IPS-18c (cell line): ENCODE results near the gene FGF14.

Experiments used
- H3K4me3 ChIP-seq: 2 replicates; pipeline ENCODE4 v1.7.0; 2013; ENCODE audit warnings: low read depth, mild to moderate bottlenecking, low read length, moderate library complexity; ENCODE audit not compliant: insufficient read depth
- H3K9me3 ChIP-seq: one replicate; pipeline ENCODE4 v1.6.1; 2013; ENCODE audit warnings: mild to moderate bottlenecking, low read length, moderate library complexity; ENCODE audit not compliant: control insufficient read depth, insufficient read depth

Gene FGF14

DNA sequence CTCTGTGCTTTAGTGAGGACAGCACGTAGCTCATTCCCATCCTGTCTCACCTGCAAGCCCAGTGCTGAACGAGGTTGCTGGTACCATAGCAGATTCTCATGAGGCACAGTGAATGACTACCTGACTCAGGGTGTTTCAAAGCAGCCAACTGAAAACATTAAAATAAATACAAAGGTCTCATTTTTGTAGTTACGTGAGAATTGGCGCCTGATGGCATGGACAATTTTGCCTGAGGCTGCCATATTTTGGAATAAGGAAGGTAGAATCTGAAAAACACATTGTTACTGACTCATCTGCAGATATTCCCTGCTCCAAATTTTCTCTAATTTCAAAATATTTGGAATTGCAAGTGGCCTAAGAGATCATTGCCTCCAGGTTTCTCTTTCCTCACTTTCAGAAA lies 429.7 kb downstream of the FGF14 start:
- H3K4me3 ChIP-seq, result no peak overlapping the region
- H3K9me3 ChIP-seq, result no peaks in the 10 kb centered on the region

DNA sequence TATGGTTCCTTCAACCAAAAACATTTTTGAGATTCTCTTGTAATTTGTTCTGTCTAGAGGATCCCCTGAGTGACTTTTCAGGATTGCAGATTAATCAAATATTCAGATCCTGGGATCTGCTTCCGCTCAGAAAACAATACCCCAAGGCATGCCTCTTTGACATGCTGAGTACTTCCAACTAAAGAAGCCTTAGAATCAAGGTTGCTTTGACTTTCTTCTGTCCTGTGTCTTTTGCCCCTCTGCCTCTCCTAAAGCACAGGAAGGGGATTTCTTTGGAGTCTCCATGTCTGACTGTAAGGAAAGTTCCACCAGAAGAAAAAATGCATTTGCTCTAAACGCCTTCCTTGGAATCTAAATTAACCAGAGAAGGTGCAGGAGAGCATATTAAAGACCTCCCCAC lies 431.5 kb downstream of the FGF14 start:
- H3K9me3 ChIP-seq, result no peaks in the 10 kb centered on the region
- H3K4me3 ChIP-seq, result no peak overlapping the region

DNA sequence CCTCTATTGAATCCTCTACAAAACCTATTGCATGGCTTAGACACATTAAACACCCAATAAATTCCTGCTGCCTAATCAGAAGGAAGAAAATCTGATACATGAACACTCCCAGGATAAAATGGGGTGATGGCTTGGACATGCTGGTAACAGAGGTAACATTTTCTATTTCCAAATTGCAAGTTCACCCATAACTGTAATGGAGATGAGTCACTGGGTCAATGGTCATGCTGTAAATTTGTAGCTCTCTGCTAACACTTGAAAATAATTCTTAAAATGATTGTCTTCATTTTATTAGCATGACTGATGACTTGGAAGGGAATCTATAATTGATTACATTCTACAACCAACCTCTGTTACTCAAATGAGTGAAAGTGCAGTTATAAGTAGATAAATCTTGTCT lies 434.1 kb downstream of the FGF14 start:
- Histone ChIP-seq H3K9me3 (no peaks in the 10 kb centered on the region), H3K4me3 (no peak overlapping the region)

DNA sequence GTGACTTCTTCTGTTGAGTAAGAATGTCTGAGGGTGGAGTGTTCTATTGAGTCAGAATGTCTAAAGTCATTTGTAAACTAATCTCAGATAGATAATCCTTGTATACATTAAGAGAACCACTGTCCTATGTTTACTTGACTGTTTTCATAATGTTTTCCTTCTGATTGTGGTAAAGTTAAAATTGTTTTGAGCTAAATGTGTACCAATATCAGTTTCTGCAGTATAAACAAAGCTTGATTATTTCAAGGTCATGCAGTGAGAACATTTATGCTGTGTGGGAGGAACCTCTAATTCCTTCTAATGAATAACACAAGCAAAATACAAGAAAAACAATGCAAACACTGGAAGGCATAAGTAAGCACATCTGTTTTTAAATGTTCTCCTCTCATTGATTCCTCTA lies 434.6 kb downstream of the FGF14 start:
- Histone ChIP-seq H3K9me3 (no peaks in the 10 kb centered on the region), H3K4me3 (no peak overlapping the region)

DNA sequence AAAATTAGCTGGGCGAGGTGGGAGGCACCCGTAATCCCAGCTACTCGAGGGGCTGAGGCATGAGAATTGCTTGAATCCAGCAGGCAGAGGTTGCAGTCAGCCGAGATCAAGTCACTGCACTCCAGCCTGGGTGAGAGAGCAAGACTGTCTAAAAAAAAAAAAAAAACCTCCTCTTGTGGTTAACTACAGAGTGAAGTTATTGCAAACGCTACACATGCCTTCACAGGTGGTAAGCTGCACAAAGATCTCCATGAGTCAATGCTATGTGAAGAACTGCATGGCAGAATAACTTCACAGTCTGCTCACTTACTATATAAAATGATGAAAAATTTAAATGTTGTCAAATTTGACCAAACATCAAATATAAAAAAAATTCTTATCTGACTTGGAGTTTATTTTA lies 436.8 kb downstream of the FGF14 start:
- no peak overlapping the region for H3K4me3 ChIP-seq
- H3K9me3 ChIP-seq, result no peaks in the 10 kb centered on the region

DNA sequence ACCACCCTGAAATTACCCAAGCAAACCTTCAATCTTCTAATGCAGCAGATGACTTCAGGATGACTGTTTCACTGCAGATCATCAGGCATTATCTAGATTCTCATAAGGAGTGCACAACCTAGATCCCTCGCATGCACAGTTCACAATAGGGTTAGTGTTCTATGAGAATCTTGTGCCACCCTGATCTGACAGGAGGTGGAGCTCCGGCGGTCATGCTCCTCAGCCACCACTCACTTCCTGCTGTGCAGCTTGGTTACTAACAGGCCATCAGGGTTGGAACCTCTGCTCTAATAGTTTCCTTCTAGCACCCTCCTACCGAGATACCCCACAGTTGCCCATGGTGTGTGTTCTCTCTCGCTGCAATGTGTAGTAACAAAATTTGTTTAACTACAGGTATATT lies 442.8 kb downstream of the FGF14 start:
- no peaks in the 10 kb centered on the region for H3K9me3 ChIP-seq

DNA sequence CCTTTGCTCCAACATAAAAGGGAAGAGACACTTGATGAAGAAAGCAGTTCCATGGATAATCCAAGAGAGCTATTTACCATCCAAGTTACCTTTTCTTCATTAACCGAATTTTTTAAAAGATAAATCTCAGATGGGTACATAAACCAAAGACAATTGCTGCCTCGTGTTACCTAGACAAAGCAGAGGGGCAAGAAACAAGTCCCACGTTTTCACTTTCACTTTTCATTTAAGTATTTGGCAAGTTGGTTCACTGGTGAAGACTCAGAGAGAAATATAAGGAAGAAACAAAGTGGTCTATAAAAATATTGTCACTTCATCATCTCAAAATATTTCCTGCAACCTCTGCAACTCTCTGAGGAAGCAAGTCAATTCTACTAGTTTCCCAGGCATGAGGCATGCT lies 446.1 kb downstream of the FGF14 start:
- Histone ChIP-seq H3K9me3 (no peaks in the 10 kb centered on the region), H3K4me3 (no peak overlapping the region)

More for the DNA sequence above, 442.8 kb downstream of the FGF14 start:
- H3K4me3 ChIP-seq, result no peak overlapping the region

DNA sequence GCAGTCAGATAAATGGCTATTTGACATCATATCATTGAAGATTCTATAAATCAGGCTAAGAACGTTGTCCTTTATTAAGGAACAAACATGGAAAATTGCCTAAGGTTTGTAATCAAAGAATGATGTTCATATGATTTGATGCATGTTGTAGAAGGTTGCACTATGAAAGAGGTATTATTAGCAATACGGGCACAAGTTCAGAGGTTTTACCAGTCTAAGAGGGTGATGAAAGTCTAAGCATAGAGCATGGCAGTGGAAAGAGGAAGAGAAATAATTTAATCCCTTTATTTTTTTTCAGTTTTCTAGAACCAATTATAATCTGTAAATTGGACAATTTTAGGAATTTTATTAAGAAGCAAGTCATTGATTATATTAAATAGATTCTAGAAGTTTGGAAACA lies 450.7 kb downstream of the FGF14 start:
- Histone ChIP-seq H3K4me3 (no peak overlapping the region), H3K9me3 (no peaks in the 10 kb centered on the region)

DNA sequence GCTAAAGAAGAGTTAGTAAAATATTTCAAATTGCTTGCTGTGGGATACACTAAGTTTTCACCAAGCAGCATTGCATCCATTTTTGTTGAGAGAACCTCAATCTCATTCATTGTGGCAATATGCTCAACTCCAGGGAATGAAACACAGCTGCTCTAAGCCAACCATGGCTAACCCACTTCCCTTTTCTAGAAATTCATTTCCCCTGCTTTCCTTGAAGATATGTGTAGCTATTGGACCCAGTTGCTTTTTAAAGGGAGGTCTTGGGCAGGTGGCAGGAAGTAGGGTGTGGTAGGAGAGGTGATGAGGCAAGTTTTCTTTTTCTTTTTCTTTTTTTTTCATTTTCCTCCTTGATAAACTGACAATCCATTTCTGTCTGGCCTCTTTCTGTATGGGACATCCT lies 452.2 kb downstream of the FGF14 start:
- Histone ChIP-seq H3K9me3 (no peaks in the 10 kb centered on the region), H3K4me3 (no peak overlapping the region)

DNA sequence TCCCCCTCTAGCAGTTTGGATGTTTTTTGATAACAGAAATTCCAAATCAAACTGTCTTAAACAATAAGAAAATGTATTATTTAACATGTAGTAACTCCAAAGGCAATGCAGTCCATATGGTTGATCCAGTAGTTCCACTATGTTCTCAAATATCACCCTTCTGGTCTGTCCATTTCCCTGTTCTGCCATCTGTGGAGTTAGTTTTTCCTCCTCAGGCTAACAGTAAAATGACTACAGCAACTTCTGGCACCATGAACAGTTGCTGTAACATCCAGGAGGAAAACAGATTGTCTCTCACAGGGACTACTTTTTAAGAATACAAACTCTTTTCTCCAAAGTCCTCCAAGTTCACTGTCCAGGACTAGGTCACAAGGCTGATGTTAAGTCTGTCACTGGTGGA lies 455.4 kb downstream of the FGF14 start:
- Histone ChIP-seq H3K4me3 (no peak overlapping the region), H3K9me3 (no peaks in the 10 kb centered on the region)

DNA sequence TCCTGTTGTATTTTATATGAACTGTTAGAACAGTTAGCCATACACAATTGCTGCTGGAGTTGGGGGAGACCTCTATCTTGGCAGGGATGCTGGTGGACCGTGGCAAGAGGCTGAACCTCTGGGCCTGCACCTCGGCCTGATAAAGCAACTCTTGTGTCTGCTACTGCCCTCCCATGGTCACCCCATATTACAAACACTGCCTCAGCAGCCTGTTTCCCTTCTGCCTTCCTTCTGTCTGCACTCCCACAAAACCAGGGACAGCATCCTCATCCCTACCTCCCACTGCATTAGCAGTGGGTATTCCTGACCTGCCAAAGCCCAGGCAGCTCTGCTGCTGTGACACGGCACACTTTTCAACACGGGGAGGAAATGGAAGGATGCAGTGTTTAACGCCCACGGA lies 456.4 kb downstream of the FGF14 start:
- Histone ChIP-seq H3K9me3 (no peaks in the 10 kb centered on the region), H3K4me3 (no peak overlapping the region)

DNA sequence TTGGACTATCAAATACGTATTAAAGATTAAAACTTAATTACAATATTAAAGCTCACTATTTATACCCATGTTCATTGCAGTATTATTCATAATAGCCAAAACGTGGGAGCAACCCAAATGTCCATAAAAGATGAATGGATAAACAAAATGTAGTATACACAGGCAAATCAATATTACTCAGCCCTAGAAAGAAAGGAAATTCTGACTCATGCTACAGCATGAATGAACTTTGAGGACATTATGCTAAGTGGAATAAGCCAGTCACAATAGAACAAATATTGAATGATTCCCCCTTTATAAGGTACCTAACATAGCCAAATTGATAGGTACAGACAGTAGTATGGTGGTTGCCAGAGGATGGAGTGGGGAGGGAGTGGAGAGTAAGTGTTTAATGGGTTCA lies 457.3 kb downstream of the FGF14 start:
- Histone ChIP-seq H3K9me3 (no peaks in the 10 kb centered on the region), H3K4me3 (no peak overlapping the region)

DNA sequence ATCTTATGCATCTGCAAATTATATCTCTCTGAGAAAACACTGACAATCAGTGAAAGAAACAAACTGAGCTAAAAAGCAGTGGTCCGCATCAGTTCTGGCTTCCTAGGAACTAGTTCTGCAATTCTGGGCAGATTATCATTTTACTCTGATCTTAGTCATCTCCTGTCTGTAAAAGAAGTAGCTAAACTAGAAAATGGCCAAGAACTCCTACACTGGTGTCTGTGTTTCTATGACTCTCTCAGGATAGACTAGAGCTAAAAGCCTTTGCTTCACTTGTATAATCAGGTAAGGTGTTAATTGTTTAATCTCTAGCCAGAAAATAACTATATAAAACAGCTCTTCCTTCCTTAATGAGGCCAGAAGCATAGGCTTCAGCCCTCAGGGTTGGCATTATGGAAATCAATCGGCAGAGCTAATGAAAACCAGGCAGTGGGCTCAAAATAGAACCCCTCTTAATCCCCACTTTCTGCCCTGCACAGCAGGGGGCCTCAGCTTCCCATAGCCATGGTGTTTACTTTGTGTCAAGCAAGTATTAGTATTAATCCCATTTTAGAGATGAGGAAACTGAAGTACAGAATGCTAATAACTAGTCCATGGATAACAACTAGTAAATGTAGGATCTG lies 459.2 kb downstream of the FGF14 start:
- H3K9me3 ChIP-seq, result no peaks in the 10 kb centered on the region
- no peak overlapping the region for H3K4me3 ChIP-seq

DNA sequence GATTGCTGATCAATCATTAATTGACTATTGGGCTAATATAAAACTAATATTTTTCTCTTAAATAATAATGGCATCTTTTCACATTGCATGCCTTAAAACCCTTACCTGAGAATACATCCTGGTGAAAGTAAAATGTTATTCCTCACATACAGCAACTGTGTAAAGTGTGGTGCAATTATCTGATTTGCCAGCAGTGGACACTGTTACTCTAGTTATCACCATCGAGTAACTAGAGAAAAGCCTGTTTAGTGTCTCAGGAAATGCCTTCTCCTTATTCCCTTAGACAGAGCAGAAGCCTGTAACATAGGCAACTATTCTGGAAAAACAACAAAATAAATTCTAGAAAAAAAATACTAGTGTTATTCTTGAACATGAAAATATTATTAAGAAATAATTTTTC lies 459.8 kb downstream of the FGF14 start:
- H3K4me3 ChIP-seq, result no peak overlapping the region

DNA sequence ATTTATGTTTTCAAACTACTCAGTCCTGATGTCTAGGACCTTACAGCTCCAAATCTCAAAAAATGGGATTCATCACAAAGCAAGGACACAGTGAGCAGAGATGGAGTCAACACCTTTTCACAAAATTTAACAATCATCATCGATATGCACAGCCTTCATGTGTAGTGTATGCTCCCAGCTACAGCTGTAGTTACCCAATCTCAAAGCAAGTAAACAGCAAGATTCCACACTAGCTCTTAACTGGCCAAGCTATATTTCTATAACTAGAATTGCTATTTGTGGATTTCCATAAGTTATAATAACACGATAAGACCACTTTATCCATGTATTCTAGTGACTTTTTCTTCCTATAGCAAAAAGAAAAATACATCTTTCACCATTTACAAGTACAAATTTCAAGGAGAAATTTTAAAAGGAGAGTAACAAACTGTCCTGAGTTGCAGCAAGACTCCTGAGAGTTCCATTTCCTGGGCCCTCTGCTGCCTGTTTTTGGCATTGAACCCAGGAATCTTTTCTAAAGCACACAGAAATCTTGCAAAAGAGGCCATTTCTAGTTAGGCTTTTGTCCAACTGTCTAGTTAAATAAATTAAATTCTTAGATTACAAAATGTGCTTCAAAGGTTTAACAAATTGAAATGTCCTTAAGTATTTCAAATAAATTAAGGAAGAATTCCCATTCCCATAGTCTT lies 460.6 kb downstream of the FGF14 start:
- no peak overlapping the region for H3K4me3 ChIP-seq
- H3K9me3 ChIP-seq, result peaks cover 2% of the 10 kb centered on the region

More for the DNA sequence above, 459.8 kb downstream of the FGF14 start:
- H3K9me3 ChIP-seq, result no peaks in the 10 kb centered on the region

DNA sequence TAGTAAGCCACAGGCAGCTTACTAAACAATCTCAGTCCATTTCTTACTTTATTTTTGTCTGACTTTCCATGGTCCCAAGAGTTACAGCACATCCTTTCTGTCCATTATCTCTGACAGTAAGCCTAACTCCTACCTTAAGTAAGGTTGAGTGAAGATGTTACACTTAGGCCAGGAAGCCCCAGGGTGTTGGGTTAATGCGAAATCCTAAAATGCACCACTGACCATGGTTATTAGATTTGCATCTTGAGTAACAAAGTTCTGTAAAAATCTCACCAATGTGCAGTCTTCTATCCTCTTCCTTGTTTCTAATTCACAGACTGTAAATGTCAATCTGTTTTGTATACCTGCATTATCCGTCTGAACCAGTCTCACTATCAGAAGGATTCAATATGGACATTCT lies 462.5 kb downstream of the FGF14 start:
- Histone ChIP-seq H3K4me3 (no peak overlapping the region), H3K9me3 (peaks cover 2% of the 10 kb centered on the region)

DNA sequence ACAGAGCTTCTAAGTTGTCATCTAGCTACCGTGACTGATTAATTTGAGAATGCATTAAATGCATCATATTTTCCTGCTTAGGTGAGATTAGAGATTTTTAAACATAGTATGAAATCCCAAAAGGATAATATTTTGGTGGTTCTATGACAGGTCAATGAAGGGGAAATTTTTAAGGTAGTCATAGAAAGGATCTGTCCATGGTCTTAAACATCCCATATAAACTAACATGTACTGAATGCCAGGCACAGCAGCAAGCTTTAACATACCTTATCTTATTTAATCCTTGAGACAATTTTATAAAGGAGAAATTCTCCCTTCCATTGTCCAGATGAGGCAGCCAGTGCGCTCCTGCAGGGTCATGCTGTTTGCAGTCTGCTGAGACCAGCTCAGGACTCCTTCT lies 466.0 kb downstream of the FGF14 start:
- H3K9me3 ChIP-seq, result peaks cover 2% of the 10 kb centered on the region
- no peak overlapping the region for H3K4me3 ChIP-seq

DNA sequence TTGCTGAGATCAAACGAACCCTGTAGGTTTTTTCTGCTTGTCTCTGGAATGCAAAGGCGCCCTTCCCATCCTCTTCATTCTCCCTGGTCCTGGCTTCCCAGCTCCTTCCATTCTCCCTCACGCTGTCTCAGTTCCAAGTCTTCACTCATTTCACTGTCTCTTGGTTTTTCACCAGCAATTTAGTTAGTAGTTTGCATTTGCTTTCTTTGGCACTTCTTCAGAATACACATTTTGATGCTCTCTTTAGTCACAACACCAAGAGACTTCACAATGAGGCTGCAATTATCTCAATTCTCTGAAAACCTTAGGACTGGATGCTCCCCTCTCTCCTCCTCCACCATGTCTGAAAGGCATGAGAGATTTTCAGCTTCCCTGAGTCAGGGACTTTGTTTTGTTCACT lies 470.7 kb downstream of the FGF14 start:
- Histone ChIP-seq H3K4me3 (no peak overlapping the region), H3K9me3 (no peaks in the 10 kb centered on the region)

DNA sequence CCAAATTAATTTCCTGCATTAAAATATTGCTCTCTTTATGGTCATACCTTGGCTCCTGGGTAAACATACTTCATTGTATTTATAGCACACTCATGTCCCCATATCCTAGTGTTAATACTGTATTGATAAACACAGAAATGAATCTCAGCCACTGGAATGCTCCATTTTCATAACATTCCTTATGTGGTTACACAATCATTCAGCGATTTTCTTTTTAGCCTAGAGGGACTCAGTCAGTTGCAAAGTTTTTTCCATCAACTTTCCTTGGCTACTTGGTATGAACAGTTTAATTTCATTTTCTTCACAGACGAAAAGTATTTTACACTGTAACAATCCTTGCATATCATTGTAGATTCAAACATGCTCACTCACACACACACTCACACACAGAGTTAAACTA lies 471.5 kb downstream of the FGF14 start:
- H3K4me3 ChIP-seq, result no peak overlapping the region
- H3K9me3 ChIP-seq, result no peaks in the 10 kb centered on the region
